HFFc6 (cell line): ENCODE results near the gene CFAP20. TPM values are rescaled to one million over a fixed set of nuclear protein-coding genes. Genes with fewer than 3 reads are reported as not detected.

Source experiments
- DNase-seq: peaks from one replicate; pipeline ENCODE4 v3.0.0-alpha.2; 2018
- H3K27ac Mint-ChIP-seq: 2 replicates; pipeline ENCODE4 v1.8.0; 2020; ENCODE audit warnings: mild to moderate bottlenecking, mixed read lengths
- H3K27me3 Mint-ChIP-seq: 2 replicates; pipeline ENCODE4 v1.8.0; 2021; ENCODE audit warnings: mild to moderate bottlenecking, moderate library complexity, mixed read lengths; ENCODE audit not compliant: insufficient read depth
- H3K36me3 Mint-ChIP-seq: 2 replicates; pipeline ENCODE4 v1.8.0; 2021; ENCODE audit warnings: low read depth, mixed read lengths
- H3K4me1 Mint-ChIP-seq: 2 replicates; pipeline ENCODE4 v1.8.0; 2020; ENCODE audit warnings: low read depth, mixed read lengths
- H3K4me3 Mint-ChIP-seq: 2 replicates; pipeline ENCODE4 v1.8.0; 2020; ENCODE audit warnings: mild to moderate bottlenecking, moderate library complexity, mixed read lengths
- H3K9me3 Mint-ChIP-seq: 2 replicates; pipeline ENCODE4 v1.8.0; 2020; ENCODE audit warnings: mild to moderate bottlenecking, mixed read lengths
- CTCF ChIP-seq: fragments of 200-600 bp; sonication (generic); IDR thresholded peaks from 2 replicates; pipeline ENCODE4 v1.5.0; 2021; ENCODE audit warnings: antibody characterized with exemption, mild to moderate bottlenecking
- total RNA-seq, 6 experiments: library from RNA; stranded (reverse); fragmentation: NEBNext Ultra II Directional; extraction: Animal tissue kit (Norgen Biotek cat#: 25700); gene quantifications; 2 replicates in 1 of 6; 3 replicates in 5 of 6; pipeline ENCODE4 v1.2.3, GENCODE V29; 2021

Gene CFAP20
- total RNA-seq, 6 experiments from 2014 or later = 31.6 to 35.9 (median 34.0) TPM

GRCh38 chr16:58120234-58120633 lies 8.9 kb downstream of the CFAP20 start:
- peaks cover 56% of the 10 kb centered on the region for H3K4me1 Mint-ChIP-seq
- no peaks in the 10 kb centered on the region; the same call in 1 of the 2 replicates for H3K27me3 Mint-ChIP-seq
- no peak for DNase-seq
- peak overlapping the region; percentile 42 for H3K27ac Mint-ChIP-seq
- no peak overlapping the region; the same call in 1 of the 2 replicates for H3K4me3 Mint-ChIP-seq
- no peaks in the 10 kb centered on the region for H3K9me3 Mint-ChIP-seq
- H3K36me3 Mint-ChIP-seq = peaks cover 4% of the 10 kb centered on the region; the same call in 1 of the 2 replicates
- no peak for TF ChIP-seq CTCF

DNA sequence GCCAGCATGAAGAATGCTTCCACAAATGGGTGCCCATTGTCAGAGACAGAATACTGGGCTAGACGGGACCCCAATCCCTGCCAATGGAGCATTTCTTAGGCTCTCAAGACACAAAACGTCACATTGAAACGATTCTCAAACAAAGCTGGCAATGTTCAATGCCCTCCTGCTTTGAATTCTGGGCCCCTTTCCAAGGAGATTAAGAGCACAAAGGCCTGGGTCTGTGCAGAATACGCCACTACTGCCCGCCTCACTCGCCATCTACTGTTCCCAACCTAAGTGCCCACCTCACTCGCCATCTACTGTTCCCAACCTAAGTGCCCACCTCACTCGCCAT lies 9.7 kb downstream of the CFAP20 start:
- H3K27ac Mint-ChIP-seq = no peak overlapping the region
- H3K4me3 Mint-ChIP-seq = no peak overlapping the region
- DNase-seq = no peak
- no peaks in the 10 kb centered on the region; the same call in 1 of the 2 replicates for H3K27me3 Mint-ChIP-seq
- no peaks in the 10 kb centered on the region for H3K9me3 Mint-ChIP-seq
- TF ChIP-seq CTCF = no peak
- H3K4me1 Mint-ChIP-seq = peaks cover 48% of the 10 kb centered on the region
- H3K36me3 Mint-ChIP-seq = peaks cover 10% of the 10 kb centered on the region; the same call in 1 of the 2 replicates

- Mint-ChIP-seq H3K4me3 (no peak overlapping the region), H3K27ac (no peak overlapping the region), H3K4me1 (peaks cover 43% of the 10 kb centered on the region), H3K27me3 (no peaks in the 10 kb centered on the region; the same call in 1 of the 2 replicates), H3K9me3 (no peaks in the 10 kb centered on the region), H3K36me3 (peaks cover 11% of the 10 kb centered on the region; the same call in 1 of the 2 replicates)
- DNase-seq = no peak
- TF ChIP-seq CTCF = no peak
These were observed 10.2 kb downstream of the CFAP20 start for GRCh38 chr16:58118801-58119508.

DNA sequence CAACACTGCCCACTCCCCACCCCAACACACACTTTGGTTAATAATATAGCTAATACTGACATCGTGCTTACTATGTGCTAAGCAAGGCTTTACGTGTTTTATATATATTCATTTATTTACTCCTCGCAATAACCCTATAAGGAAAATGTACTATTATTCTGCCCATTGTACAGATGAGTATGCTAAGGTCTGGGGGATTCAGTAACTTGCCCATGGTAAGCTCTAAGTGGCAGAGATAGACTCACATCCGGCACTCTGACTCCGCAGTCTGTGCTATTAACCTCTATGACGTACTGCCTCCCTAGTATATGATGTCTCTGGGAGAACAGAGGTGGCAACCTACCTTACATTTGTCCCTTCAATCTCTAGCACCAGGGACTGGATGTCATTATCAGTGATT lies 12.7 kb downstream of the CFAP20 start:
- peaks cover 31% of the 10 kb centered on the region for H3K4me1 Mint-ChIP-seq
- peaks cover 24% of the 10 kb centered on the region for H3K36me3 Mint-ChIP-seq
- no peak for TF ChIP-seq CTCF
- DNase-seq = no peak
- H3K9me3 Mint-ChIP-seq = no peaks in the 10 kb centered on the region
- no peak overlapping the region for H3K27ac Mint-ChIP-seq
- no peaks in the 10 kb centered on the region; the same call in 1 of the 2 replicates for H3K27me3 Mint-ChIP-seq
- H3K4me3 Mint-ChIP-seq = no peak overlapping the region

DNA sequence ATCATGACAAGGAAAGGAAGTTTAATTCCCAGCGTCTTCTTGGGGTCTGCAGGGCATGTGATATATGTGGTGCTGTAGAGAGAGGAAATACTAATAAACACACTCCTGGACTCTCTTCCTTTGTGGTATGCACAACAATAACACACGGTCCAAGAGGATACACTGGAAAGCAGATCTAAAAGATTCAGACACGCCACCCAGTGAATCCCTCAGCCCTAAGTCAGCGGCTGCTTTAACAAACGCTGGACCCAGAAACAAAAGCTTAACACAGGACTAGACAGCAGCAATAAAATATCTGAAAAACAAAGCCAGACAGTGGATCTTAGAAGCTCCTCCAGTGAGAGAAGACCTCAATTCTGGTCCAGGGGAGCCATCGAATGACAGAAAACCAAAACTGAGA lies 13.1 kb downstream of the CFAP20 start:
- H3K4me3 Mint-ChIP-seq = no peak overlapping the region
- H3K36me3 Mint-ChIP-seq = peaks cover 24% of the 10 kb centered on the region
- DNase-seq = no peak
- H3K27me3 Mint-ChIP-seq = no peaks in the 10 kb centered on the region; the same call in 1 of the 2 replicates
- no peak overlapping the region for H3K27ac Mint-ChIP-seq
- no peak for TF ChIP-seq CTCF
- peaks cover 29% of the 10 kb centered on the region for H3K4me1 Mint-ChIP-seq
- no peaks in the 10 kb centered on the region for H3K9me3 Mint-ChIP-seq
